ENCODE results near the gene HRCT1. TPM values are rescaled to one million over a fixed set of nuclear protein-coding genes. Genes with fewer than 3 reads are reported as not detected.

The HRCT1 gene
- total RNA-seq, 1 experiment from 2014 or later: 1.7 TPM

DNA sequence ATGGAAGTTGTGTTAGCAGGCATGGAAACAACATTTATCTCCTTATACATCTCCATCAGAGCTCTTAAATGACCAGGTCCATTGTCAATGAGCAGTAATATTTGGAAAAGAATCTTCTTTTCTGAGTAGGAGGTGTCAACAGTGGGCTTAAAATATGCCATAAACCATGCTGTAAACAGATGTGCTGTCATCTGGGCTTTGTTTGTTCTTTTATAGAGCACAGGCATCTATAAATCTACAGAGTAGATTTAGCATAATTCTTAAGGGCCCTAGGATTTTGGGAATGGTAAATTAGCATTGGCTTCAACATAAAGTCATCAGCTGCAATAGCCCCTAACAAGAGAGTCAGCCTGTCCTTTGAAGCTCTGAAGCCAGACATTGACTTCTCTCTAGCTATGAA lies 7.7 kb upstream of the HRCT1 start:
- Histone ChIP-seq H3K27ac (ENCODE audit: low read length) (no peak overlapping the region), H3F3A (ENCODE audit: low read length, unreplicated experiment) (no peaks in the 10 kb centered on the region), H3K79me2 (ENCODE audit: low read length) (no peaks in the 10 kb centered on the region), H3K9ac (ENCODE audit: low read length) (no peak overlapping the region), H3K4me1 (ENCODE audit: insufficient read depth, low read length) (peaks cover 3% of the 10 kb centered on the region), H3K4me2 (ENCODE audit: low read length) (no peak overlapping the region), H3K4me3 (ENCODE audit: low read length) (no peak overlapping the region), H3K36me3 (ENCODE audit: low read depth, low read length) (no peaks in the 10 kb centered on the region), H3K9me3 (ENCODE audit: low read length) (no peaks in the 10 kb centered on the region), H3K27me3 (ENCODE audit: low read length) (no peaks in the 10 kb centered on the region), H2AFZ (ENCODE audit: low read length) (no peak overlapping the region), H4K20me1 (ENCODE audit: low read length) (no peaks in the 10 kb centered on the region), H3K9me2 (replicated peaks; ENCODE audit: low read length) (no peaks in the 10 kb centered on the region)
- intact Hi-C loops (cut with micrococcal nuclease): no loop called here
- TF ChIP-seq, protein P1, sequence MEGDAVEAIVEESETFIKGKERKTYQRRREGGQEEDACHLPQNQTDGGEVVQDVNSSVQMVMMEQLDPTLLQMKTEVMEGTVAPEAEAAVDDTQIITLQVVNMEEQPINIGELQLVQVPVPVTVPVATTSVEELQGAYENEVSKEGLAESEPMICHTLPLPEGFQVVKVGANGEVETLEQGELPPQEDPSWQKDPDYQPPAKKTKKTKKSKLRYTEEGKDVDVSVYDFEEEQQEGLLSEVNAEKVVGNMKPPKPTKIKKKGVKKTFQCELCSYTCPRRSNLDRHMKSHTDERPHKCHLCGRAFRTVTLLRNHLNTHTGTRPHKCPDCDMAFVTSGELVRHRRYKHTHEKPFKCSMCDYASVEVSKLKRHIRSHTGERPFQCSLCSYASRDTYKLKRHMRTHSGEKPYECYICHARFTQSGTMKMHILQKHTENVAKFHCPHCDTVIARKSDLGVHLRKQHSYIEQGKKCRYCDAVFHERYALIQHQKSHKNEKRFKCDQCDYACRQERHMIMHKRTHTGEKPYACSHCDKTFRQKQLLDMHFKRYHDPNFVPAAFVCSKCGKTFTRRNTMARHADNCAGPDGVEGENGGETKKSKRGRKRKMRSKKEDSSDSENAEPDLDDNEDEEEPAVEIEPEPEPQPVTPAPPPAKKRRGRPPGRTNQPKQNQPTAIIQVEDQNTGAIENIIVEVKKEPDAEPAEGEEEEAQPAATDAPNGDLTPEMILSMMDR (conservative IDR thresholded peaks at IDR 0.05; ENCODE audit: low read depth, low read length): no peak
- TF ChIP-seq EZH2phosphoT487 (IDR thresholded peaks at IDR 0.05; ENCODE audit: borderline replicate concordance, low read length) (no peak), EZH2 (IDR thresholded peaks at IDR 0.05; ENCODE audit: low read length, unreplicated experiment) (no peak)
- DNase-seq (no peak), ATAC-seq (no peak)
- CTCF ChIA-PET: no interaction called here
- POLR2A ChIA-PET (ENCODE audit: unreplicated experiment): no interaction called here
- BruUV-seq (replicated peaks): no TSS peak

DNA sequence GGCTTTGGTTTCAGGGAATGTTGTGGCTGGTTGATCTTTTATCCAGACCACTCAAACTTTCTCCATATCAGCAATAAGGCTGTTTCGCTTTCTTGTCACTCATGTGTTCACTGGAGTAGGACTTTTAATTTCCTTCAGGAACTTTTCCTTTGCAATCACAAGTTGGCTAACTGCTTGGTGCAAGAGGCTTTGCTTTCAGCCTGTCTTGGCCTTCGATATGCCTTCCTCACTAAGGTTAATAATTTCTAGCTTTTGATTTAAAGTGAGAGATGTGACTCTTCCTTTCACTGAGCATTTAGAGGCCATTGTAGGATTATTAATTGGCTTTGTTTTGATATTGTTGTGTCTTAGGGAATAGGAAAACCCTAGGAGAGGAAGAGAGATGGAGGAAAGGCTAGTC lies 7.0 kb upstream of the HRCT1 start:
- Histone ChIP-seq H3F3A (ENCODE audit: low read length, unreplicated experiment) (no peaks in the 10 kb centered on the region), H3K36me3 (ENCODE audit: low read depth, low read length) (no peaks in the 10 kb centered on the region), H2AFZ (ENCODE audit: low read length) (no peak overlapping the region), H3K79me2 (ENCODE audit: low read length) (no peaks in the 10 kb centered on the region), H3K9me3 (ENCODE audit: low read length) (no peaks in the 10 kb centered on the region), H3K9me2 (replicated peaks; ENCODE audit: low read length) (no peaks in the 10 kb centered on the region), H4K20me1 (ENCODE audit: low read length) (no peaks in the 10 kb centered on the region), H3K9ac (ENCODE audit: low read length) (no peak overlapping the region), H3K4me3 (ENCODE audit: low read length) (no peak overlapping the region), H3K4me1 (ENCODE audit: insufficient read depth, low read length) (peaks cover 4% of the 10 kb centered on the region), H3K27ac (ENCODE audit: low read length) (no peak overlapping the region), H3K4me2 (ENCODE audit: low read length) (no peak overlapping the region), H3K27me3 (ENCODE audit: low read length) (no peaks in the 10 kb centered on the region)
- intact Hi-C loops (cut with micrococcal nuclease): no loop called here
- POLR2A ChIA-PET (ENCODE audit: unreplicated experiment): no interaction called here
- ATAC-seq (no peak), DNase-seq (no peak)
- CTCF ChIA-PET: no interaction called here
- TF ChIP-seq, protein P1 (conservative IDR thresholded peaks at IDR 0.05; ENCODE audit: low read depth, low read length): no peak
- TF ChIP-seq EZH2phosphoT487 (IDR thresholded peaks at IDR 0.05; ENCODE audit: borderline replicate concordance, low read length) (no peak), EZH2 (IDR thresholded peaks at IDR 0.05; ENCODE audit: low read length, unreplicated experiment) (no peak)
- no TSS peak for BruUV-seq (replicated peaks)

DNA sequence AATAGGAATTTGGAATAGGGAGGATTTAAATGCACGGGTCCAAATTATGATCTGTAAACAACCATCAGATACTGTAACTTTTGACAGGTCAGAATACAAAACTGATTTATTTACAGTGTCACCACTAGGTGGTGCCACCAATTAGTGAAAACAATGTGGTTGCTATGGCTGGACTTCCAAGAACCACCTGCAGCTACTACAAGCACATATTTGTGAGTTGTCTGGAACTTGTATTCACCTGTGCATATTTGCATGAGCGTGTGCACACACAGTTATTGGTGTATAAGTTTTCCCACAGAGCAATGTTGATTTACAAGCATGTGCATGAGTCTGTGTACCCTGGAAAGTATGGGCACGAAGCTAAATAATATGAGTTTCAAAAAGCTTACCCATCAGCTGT lies 3.0 kb upstream of the HRCT1 start:
- ChIA-PET POLR2A (ENCODE audit: unreplicated experiment) (interaction anchor here (0.6 kb wide), 1 partner anchor 245 kb away, joined by 3 read pairs; no protein-coding TSS in a partner anchor), CTCF (interaction anchor here (1.0 to 1.2 kb wide), 2 partner anchors 42 to 114 kb away, joined by 3 to 18 read pairs; no protein-coding TSS in a partner anchor)
- H4K20me1 ChIP-seq (ENCODE audit: low read length): no peaks in the 10 kb centered on the region
- 0 out of 2 replicates have a peak overlapping the region, but pooled peaks have one; percentile 10 for H3K4me2 ChIP-seq (ENCODE audit: low read length)
- H3F3A ChIP-seq (ENCODE audit: low read length, unreplicated experiment): peaks cover 1% of the 10 kb centered on the region
- H2AFZ ChIP-seq (ENCODE audit: low read length): 0 out of 2 replicates have a peak overlapping the region, but pooled peaks have one; percentile 44
- BruUV-seq (replicated peaks): no TSS peak
- no peak overlapping the region for H3K9ac ChIP-seq (ENCODE audit: low read length)
- no peaks in the 10 kb centered on the region for H3K36me3 ChIP-seq (ENCODE audit: low read depth, low read length)
- H3K79me2 ChIP-seq (ENCODE audit: low read length): peaks cover 10% of the 10 kb centered on the region
- peaks cover 43% of the 10 kb centered on the region for H3K4me1 ChIP-seq (ENCODE audit: insufficient read depth, low read length)
- no peak overlapping the region for H3K27ac ChIP-seq (ENCODE audit: low read length)
- no peaks in the 10 kb centered on the region for H3K9me2 ChIP-seq (replicated peaks; ENCODE audit: low read length)
- no peak for ATAC-seq
- intact Hi-C loops (cut with micrococcal nuclease): loop anchor here (1.0 to 5.0 kb wide), 3 partner anchors 42 to 119 kb away; no protein-coding TSS in a partner anchor
- H3K4me3 ChIP-seq (ENCODE audit: low read length): no peak overlapping the region
- H3K27me3 ChIP-seq (ENCODE audit: low read length): no peaks in the 10 kb centered on the region
- no peak for TF ChIP-seq EZH2phosphoT487 (IDR thresholded peaks at IDR 0.05; ENCODE audit: borderline replicate concordance, low read length)
- TF ChIP-seq EZH2 (IDR thresholded peaks at IDR 0.05; ENCODE audit: low read length, unreplicated experiment): no peak
- TF ChIP-seq, protein P1 (conservative IDR thresholded peaks at IDR 0.05; ENCODE audit: low read depth, low read length): peak; percentile 78
- H3K9me3 ChIP-seq (ENCODE audit: low read length): no peaks in the 10 kb centered on the region
- peak; percentile 68 for DNase-seq
